Measurements from ENCODE around the gene BFSP2.

The BFSP2 gene

GRCh38 chr3:133424937-133425869, 25.3 kb downstream of the BFSP2 start:
- DNase-seq: no peak

GRCh38 chr3:133425898-133426297, 26.0 kb downstream of the BFSP2 start:
- no peak for DNase-seq

- no peak for DNase-seq
Measured at GRCh38 chr3:133426721-133427120, 26.9 kb downstream of the BFSP2 start.

- DNase-seq: no peak
Measured at GRCh38 chr3:133428552-133428951, 28.7 kb downstream of the BFSP2 start.

- DNase-seq: no peak
Measured at GRCh38 chr3:133429063-133429462, 29.2 kb downstream of the BFSP2 start.

- DNase-seq: no peak
Measured at GRCh38 chr3:133439563-133439962, 39.7 kb downstream of the BFSP2 start.

- DNase-seq: no peak
Measured at GRCh38 chr3:133440652-133441051, 40.8 kb downstream of the BFSP2 start.

- no peak for DNase-seq
Measured at GRCh38 chr3:133441867-133442270, 42.0 kb downstream of the BFSP2 start.

GRCh38 chr3:133442518-133442917, 42.7 kb downstream of the BFSP2 start:
- no peak for DNase-seq

GRCh38 chr3:133443649-133444422, 44.0 kb downstream of the BFSP2 start:
- no peak for DNase-seq

GRCh38 chr3:133444423-133444774, 44.5 kb downstream of the BFSP2 start:
- DNase-seq: no peak

- no peak for DNase-seq
Measured at GRCh38 chr3:133445108-133445507, 45.3 kb downstream of the BFSP2 start.

- DNase-seq: no peak
Measured at GRCh38 chr3:133447750-133448477, 48.1 kb downstream of the BFSP2 start.

GRCh38 chr3:133448478-133449122, 48.7 kb downstream of the BFSP2 start:
- DNase-seq: peak; percentile 34

- no peak for DNase-seq
Measured at GRCh38 chr3:133451309-133451708, 51.5 kb downstream of the BFSP2 start.

- DNase-seq: no peak
Measured at GRCh38 chr3:133452641-133453319, 52.9 kb downstream of the BFSP2 start.

GRCh38 chr3:133453383-133453782, 53.5 kb downstream of the BFSP2 start:
- DNase-seq: no peak

- DNase-seq: no peak
Measured at GRCh38 chr3:133455281-133455680, 55.4 kb downstream of the BFSP2 start.

- DNase-seq: no peak
Measured at GRCh38 chr3:133455960-133456359, 56.1 kb downstream of the BFSP2 start.

- no peak for DNase-seq
Measured at GRCh38 chr3:133457025-133457424, 57.2 kb downstream of the BFSP2 start.

GRCh38 chr3:133457465-133458067, 57.7 kb downstream of the BFSP2 start:
- DNase-seq: no peak

- no peak for DNase-seq
Measured at GRCh38 chr3:133459400-133459799, 59.5 kb downstream of the BFSP2 start.
